ACC112 (cell line): ENCODE measurements around the gene TAF12.
"Not testable (repeated sequence)": the region's sequence is repeated elsewhere in the genome, so short reads cannot be mapped to it uniquely, and the experiment has no call there.

Experiments
- H2AFZ ChIP-seq: fragments of 200-600 bp; sonication (generic); one replicate; pipeline ENCODE4 v1.6.0; 2017; ENCODE audit warnings: antibody characterized with exemption, low read length; ENCODE audit not compliant: unreplicated experiment
- H3K27ac ChIP-seq: fragments of 200-600 bp; sonication (generic); 2 replicates; pipeline ENCODE4 v1.5.1; 2014; ENCODE audit warnings: low read depth, mild to moderate bottlenecking, antibody characterized with exemption, low read length, moderate library complexity
- H3K27me3 ChIP-seq: fragments of 200-600 bp; sonication (generic); 2 replicates; pipeline ENCODE4 v1.6.1; 2014; ENCODE audit warnings: mild to moderate bottlenecking, antibody characterized with exemption, low read length, moderate library complexity, mixed read lengths; ENCODE audit not compliant: insufficient read depth
- H3K36me3 ChIP-seq: fragments of 200-600 bp; sonication (generic); 2 replicates; pipeline ENCODE4 v1.6.1; 2016; ENCODE audit warnings: mild to moderate bottlenecking, antibody characterized with exemption, low read length, moderate library complexity, mixed read lengths; ENCODE audit not compliant: insufficient read depth
- H3K4me1 ChIP-seq: fragments of 200-600 bp; sonication (generic); one replicate; pipeline ENCODE4 v1.6.1; 2016; ENCODE audit warnings: low read length, mixed read lengths; ENCODE audit not compliant: insufficient read depth, unreplicated experiment, control insufficient read depth
- H3K4me3 ChIP-seq: fragments of 200-600 bp; sonication (generic); 2 replicates; pipeline ENCODE4 v1.5.1; 2014; ENCODE audit warnings: mild to moderate bottlenecking, low read depth, low read length
- H3K79me2 ChIP-seq: fragments of 200-600 bp; sonication (generic); one replicate; pipeline ENCODE4 v1.6.0; 2016; ENCODE audit warnings: low read length; ENCODE audit not compliant: control insufficient read depth, unreplicated experiment, insufficient read depth

Gene TAF12

GRCh38 chr1:28601696-28602095 lies 41.2 kb downstream of the TAF12 start:
- Histone ChIP-seq H3K36me3 (no peaks in the 10 kb centered on the region), H3K27ac (peak overlapping the region; percentile 76), H2AFZ (no peak overlapping the region), H3K79me2 (no peaks in the 10 kb centered on the region), H3K4me1 (peaks cover 15% of the 10 kb centered on the region), H3K4me3 (peak overlapping the region; percentile 16; the same call in 1 of the 2 replicates), H3K27me3 (no peaks in the 10 kb centered on the region)

- not testable (repeated sequence) for H3K4me1 ChIP-seq, H3K36me3 ChIP-seq, H2AFZ ChIP-seq, H3K27ac ChIP-seq, H3K4me3 ChIP-seq, H3K27me3 ChIP-seq, H3K79me2 ChIP-seq
Measured at GRCh38 chr1:28596276-28596675, 46.6 kb downstream of the TAF12 start.

- H2AFZ ChIP-seq: no peak overlapping the region
- no peaks in the 10 kb centered on the region for H3K79me2 ChIP-seq
- no peak overlapping the region for H3K4me3 ChIP-seq
- H3K27me3 ChIP-seq: no peaks in the 10 kb centered on the region
- peaks cover 4% of the 10 kb centered on the region for H3K4me1 ChIP-seq
- H3K27ac ChIP-seq: no peak overlapping the region
- H3K36me3 ChIP-seq: no peaks in the 10 kb centered on the region
Measured at GRCh38 chr1:28595412-28596191, 47.3 kb downstream of the TAF12 start.

DNA sequence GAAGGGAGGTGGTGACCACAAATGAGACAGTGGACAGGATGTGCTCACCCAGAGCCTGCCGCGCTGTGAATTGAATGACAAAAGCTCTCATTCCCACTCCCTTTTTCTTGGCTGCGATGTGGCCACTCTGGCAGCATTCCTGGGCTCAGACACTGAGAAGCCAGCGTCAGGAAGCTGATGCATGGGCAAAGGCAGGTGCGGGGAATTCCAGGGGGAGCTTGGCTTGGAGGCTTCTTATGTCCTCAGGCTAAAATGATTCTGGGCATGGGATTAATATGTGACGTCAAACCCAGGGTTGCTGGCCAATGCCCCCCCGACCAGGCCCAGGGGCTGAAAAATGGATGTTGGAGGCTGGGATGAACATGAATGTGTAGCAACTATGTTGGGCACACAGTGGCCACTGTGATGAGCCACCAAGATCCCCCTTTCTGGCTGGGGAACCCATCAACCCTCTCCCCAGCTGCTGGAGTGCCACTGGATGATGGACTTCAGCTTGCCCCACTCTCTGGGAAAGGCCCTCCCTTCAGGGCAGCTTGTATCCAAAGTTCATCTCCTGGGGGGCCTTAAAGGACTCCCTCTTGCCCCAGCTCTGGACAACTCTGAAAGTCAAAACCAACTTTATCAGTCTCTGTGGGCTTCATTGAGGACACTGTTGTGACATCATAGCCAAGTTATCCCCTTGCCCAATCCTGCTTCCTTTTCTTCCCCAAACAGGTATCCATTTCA lies 48.0 kb downstream of the TAF12 start:
- not testable (repeated sequence) for H3K4me3 ChIP-seq, H3K4me1 ChIP-seq, H3K27ac ChIP-seq, H2AFZ ChIP-seq, H3K27me3 ChIP-seq, H3K79me2 ChIP-seq, H3K36me3 ChIP-seq

DNA sequence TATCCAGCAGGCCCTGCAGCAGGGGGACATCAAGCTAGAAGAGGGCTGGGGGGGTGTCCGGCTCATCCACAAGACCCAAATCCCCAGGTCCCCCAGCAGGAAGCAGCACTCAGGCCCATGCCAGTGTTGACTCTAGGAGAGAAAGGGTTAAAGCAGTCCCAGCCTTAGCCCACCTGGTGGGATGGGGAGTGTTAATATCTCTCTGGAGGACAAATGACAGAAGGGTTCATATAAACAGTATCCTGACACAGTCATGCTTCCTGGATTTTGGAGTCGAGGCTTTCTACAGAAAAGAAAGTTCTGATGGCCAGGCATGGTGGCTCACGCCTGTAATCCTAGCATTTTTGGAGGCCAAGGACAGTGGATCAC lies 48.9 kb downstream of the TAF12 start:
- not testable (repeated sequence) for H3K36me3 ChIP-seq, H3K4me1 ChIP-seq, H3K4me3 ChIP-seq, H3K79me2 ChIP-seq, H2AFZ ChIP-seq, H3K27ac ChIP-seq, H3K27me3 ChIP-seq

DNA sequence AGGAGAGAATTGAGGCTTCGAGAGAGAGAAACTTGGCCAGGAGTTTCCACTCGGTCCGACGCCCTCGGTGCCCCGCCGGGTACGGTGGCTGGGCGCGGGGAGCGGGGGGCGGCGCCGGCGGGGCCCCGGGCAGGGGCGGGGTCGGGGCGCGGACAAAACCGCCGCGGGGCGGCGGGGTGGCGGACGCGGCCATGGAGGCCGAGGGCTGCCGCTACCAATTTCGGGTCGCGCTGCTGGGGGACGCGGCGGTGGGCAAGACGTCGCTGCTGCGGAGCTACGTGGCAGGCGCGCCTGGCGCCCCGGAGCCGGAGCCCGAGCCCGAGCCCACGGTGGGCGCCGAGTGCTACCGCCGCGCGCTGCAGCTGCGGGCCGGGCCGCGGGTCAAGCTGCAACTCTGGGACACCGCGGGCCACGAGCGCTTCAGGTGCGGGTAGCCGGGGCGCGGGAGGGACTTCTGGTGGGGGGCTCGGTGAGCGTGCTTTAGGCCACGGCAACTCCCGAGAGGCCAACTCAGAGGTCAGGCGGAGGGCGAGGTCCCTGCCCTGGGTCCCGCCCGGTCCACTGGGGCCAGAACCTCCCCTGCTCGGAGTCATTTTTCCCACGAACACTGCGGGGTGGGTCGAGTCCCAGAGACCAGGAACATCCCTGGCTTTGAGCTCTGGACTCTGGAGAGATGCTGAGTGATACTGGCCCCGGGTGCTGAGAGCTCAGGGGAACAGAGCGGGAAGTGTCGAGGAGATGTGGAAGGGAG lies 50.4 kb downstream of the TAF12 start:
- H3K79me2 ChIP-seq: no peaks in the 10 kb centered on the region
- H3K36me3 ChIP-seq: no peaks in the 10 kb centered on the region
- no peaks in the 10 kb centered on the region for H3K27me3 ChIP-seq
- H3K4me1 ChIP-seq: peaks cover 4% of the 10 kb centered on the region
- H3K4me3 ChIP-seq: peak overlapping the region; percentile 76
- H2AFZ ChIP-seq: peak overlapping the region; percentile 90
- no peak overlapping the region for H3K27ac ChIP-seq

DNA sequence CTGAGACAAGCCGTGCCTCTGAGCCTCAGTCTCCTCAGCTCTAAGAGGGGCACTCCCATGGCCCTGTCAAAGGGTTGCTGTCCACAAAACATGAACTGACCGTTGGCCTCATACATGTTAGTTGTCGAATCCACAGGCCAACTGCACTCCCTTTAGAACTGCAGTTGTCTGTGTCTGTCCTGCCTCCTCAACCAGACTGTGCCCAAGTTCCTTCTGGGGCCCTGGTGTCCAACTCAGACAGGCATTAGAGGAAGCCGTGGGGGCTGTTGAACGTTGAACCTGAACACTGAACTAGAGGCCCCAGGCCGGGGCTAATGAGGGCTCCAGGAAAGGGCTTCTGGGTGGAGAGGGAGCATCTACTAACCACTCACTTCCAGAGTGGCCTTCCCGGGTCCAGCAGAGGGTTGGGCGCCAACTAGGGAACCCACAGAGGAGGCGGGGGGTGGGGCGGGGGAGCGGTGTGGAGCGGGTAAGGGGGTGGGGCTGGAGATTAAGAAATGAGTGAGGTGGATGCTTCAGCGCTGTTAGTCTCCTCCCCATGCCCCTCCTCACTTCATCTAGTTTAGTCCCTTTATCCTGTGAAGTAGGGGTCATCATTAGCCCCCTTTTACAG lies 51.1 kb downstream of the TAF12 start, which contains the start of gene RAB42:
TSS of gene RAB42 (plus strand) at position 558 of the 613 bp plus-strand sequence. CDS start 247 bp downstream, outside the sequence.
- H3K4me3 ChIP-seq: peak within 1 kb of the TSS; percentile 76
- peaks cover 4% of the 10 kb centered on the region for H3K4me1 ChIP-seq
- no peaks in the 10 kb centered on the region for H3K79me2 ChIP-seq
- H3K27me3 ChIP-seq: no peaks in the 10 kb centered on the region
- no peak within 1 kb of the TSS for H3K27ac ChIP-seq
- H3K36me3 ChIP-seq: no peaks in the 10 kb centered on the region
- H2AFZ ChIP-seq: peak within 1 kb of the TSS; percentile 90

GRCh38 chr1:28586585-28587391 lies 56.1 kb downstream of the TAF12 start:
- not testable (repeated sequence) for H3K4me1 ChIP-seq, H3K27me3 ChIP-seq, H3K4me3 ChIP-seq, H3K36me3 ChIP-seq, H3K79me2 ChIP-seq, H3K27ac ChIP-seq, H2AFZ ChIP-seq

DNA sequence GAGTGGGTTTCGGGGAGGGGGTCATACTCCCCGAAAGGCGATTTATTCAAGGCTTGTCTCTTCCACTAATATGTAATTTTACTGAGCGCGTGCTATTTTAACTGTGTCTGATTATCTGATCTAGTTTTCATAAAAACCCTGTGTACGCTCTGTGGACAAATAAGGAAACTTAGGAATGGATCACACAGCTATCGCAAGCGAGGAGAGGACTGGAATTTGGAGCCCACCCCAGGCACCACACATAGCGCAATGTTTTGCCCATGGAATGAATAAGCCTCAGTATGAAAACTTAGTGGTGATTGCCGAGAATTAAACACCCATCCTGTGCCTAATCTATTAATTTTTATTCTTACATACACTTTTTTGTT lies 60.6 kb downstream of the TAF12 start:
- peaks cover 6% of the 10 kb centered on the region for H3K4me1 ChIP-seq
- peaks cover 28% of the 10 kb centered on the region for H3K79me2 ChIP-seq
- peak overlapping the region; percentile 53 for H3K27ac ChIP-seq
- H3K4me3 ChIP-seq: peak overlapping the region; percentile 96
- H2AFZ ChIP-seq: peak overlapping the region; percentile 89
- H3K36me3 ChIP-seq: peaks cover 28% of the 10 kb centered on the region
- H3K27me3 ChIP-seq: no peaks in the 10 kb centered on the region
